HL-60/S4 treated with retinoic acid at 250 ng/mL for 4 days and 3 days (cell line): ENCODE data around the gene ZFYVE27.

Source experiments
- in situ Hi-C: fragments of 300-500 bp; cut with MboI; formaldehyde crosslinking; loops from 2 replicates; pipeline ENCODE4 v1.7.0; 2022; ENCODE audit warnings: low sequenced_read_pairs

Gene ZFYVE27

DNA sequence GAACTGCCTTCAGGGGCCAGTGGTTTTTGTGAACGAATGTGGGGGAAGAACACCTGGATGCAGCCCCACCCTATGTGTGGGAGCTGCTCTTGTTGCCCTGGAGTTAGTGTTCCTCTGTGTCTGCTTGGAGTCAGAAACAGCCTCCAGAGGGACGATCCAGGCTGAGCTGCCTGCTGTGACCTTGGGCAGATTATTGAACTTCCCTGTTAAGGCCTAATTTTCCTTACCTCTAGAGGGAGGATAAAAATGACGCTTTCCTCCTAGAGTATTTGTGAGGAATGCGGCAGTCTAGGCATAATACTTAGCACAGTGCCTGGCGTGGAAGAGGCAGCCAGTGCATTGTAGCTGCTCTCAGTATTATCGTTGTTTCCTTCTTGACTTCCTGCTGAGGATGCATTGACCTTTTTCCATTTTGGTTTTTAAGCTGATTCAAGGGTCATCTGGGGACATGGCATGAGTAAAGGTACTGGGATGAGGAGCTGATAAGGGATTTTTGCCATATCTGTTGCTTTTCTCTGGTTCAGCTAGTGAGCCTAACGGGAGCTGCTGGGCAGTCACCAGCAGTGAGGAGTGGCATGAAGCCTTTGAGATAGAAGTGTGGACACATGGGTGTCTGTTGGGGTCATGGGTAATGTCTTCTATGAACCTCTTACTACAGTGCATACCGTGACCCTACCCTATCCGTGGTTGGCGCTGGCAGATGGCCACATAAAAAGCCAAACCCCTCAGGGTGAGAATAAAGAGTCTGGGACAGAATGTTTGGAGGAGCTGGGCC lies 6.4 kb downstream of the ZFYVE27 start:
- in situ Hi-C loops: no loop called here

DNA sequence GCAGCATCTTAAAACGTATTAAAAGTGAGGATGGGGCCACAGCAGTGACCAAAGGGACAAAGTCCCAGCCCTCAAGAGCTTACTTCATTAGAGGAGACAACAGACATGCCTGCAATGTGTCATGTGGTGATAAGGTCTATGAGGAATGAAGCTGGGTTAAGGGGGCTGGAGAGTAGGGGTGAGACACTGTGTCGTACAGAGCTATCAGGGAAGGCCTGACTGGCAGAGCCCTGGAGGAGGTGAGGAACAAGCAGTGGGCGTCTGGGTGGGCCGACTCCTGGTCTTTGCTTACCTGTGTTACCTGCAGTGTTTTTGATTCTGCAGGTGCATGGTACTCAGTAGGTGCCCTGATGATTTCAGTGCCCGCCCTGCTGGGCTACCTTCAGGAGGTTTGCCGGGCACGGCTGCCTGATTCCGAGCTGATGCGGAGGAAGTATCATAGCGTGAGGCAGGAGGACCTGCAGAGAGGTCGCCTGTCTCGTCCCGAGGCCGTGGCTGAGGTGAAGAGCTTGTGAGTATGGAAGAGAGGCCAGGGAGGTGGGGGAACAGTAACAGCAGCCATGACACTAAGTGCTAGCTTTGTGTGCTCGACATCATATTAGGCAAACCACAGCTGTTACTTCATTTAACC lies 7.6 kb downstream of the ZFYVE27 start:
- in situ Hi-C loops: no loop called here

DNA sequence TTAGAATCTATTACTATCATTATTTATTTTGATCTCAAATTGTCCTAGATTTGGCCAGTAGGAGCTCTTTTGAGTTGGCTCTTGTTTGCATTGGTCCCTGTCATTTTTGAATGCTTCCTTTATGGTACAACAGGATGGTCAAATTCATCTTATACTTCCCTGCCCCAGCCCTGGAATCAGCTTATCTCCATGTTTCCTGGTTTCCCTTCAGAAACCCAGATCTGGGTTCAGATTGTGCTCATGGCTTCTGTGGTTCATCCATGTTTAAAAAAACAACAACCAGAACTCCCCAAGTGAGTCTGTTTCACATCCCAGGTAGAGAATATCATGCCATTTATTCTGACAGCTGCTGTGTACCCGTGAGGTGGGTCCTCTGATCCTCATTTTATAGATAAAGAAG lies 10.6 kb downstream of the ZFYVE27 start:
- in situ Hi-C loops: no loop called here

- in situ Hi-C loops: no loop called here
Observed at GRCh38 chr10:97748116-97748515, 11.2 kb downstream of the ZFYVE27 start.

- in situ Hi-C loops: no loop called here
Observed at GRCh38 chr10:97752956-97753355, 16.0 kb downstream of the ZFYVE27 start.

- in situ Hi-C loops: no loop called here
Observed at GRCh38 chr10:97754726-97755125, 17.8 kb downstream of the ZFYVE27 start.

DNA sequence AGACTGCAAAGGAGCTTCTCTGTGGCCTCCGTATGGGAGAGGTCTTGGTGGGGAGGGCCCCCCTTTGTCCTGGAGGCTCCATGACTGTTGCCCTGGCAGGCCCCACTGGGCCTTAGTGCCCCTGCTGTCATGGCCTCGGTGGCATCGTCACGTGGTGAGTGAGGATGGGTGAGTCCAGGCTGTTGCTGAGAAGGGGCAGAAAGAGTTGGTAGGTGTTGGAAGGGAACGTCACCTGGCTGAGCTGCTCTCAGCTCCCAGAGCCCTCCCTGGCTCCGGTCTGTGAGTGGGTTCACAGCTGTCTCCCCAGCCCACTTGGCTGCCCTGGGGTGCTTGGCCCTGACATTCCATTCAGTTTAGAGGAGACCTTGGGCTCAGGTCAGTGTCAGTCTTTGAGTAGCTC lies 18.8 kb downstream of the ZFYVE27 start:
- in situ Hi-C loops: no loop called here

DNA sequence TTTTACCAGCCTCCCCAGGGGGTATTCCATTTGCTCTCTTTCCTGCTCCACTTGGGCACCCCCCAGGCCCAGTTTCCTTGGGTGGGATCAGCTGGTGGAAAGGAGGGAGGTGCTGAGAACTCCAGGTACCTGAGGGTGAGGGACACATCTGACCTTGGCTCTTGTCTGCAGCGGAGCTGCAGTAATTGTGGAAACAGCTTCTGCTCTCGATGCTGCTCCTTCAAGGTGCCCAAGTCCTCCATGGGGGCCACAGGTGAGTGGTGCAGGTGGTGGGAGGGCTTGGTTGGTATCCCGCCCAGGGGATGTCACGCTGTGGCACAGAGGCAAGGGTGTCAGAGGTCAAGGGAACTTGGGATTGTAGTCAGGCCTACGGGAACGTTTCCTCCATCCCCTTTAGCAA lies 20.5 kb downstream of the ZFYVE27 start:
- in situ Hi-C loops: no loop called here

GRCh38 chr10:97759158-97759887 lies 22.4 kb downstream of the ZFYVE27 start:
- in situ Hi-C loops: no loop called here

DNA sequence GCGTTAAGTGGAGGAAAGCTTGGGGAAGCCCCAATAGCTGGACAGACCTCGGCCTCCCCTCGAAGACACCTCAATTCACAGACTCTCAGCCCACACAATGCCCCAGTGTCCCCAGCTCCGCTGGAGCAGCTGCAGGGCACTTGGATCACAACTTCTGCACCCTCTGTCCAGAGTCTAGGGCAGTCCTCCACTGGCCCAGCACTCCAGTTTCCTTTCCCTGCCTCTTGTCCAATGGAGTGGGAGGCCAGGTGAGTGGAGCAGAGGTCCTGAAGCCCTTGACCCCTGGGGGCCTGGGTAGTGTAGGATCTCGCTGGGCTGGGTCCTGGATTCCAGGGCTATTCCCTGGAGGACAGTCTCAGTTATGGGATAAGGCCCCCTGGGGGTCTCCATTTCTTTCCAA lies 23.0 kb downstream of the ZFYVE27 start:
- in situ Hi-C loops: no loop called here

DNA sequence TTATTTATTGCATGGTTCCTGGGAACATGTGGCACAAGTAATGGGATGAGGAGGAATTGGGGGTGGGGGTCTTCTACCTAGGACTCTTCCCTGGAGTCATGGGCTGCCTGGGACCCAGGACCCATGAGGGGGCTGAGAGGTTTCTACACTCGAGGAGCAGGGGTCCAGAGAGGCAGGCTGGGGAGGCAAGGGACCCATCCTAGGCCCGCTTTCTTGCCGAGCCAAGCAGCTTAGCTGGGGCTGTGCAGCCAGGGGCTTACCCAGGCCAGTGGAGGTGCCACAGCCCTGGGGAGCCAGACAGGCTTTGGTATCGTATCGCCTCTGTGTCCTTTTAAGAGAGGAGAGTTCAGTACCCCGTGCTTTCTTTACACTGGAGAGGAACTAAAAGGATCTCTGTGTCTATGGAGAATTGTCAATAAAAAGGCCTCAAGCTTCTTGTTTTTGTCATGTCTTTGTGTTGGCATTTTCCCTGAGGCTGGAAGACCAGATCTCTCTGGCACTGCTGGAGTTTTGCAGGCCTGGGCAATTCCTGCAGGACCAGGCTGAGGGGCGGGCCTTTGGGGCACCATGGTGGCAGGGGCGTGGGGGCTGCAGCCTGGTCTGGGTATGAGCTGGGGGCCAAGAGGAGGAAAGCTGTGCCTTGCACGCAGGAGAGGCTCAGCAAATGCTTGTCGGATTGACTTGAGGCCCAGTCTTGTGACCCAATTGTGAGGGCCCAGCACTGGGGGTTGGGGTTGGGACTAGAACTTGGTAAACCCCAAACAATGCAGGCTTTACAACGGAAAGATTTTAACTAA lies 23.7 kb downstream of the ZFYVE27 start:
- in situ Hi-C loops: no loop called here

GRCh38 chr10:97761331-97761865 lies 24.5 kb downstream of the ZFYVE27 start:
- in situ Hi-C loops: no loop called here

DNA sequence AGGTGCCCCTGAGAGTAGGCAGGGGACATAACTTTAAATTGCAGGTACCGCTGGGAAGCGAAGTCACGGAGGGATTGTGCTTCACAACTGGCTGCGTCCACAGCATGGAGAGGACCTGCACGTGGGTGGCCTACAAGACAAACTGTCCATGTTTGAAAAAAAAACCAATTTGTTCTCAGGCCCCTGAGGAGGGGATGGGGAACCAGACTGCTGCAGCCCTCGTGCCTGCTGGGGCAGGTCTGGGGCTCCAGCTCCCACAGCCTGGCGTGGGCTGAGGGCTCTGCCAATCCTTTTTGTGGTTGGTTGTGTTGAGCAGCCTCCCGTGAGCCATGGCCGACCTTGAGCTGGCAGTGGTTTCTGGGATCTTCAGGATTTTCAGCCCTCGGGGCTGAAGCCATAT lies 25.1 kb downstream of the ZFYVE27 start:
- in situ Hi-C loops: no loop called here

- in situ Hi-C loops: no loop called here
Observed at GRCh38 chr10:97762816-97763215, 25.9 kb downstream of the ZFYVE27 start.

- in situ Hi-C loops: no loop called here
Observed at GRCh38 chr10:97763411-97763810, 26.5 kb downstream of the ZFYVE27 start.

DNA sequence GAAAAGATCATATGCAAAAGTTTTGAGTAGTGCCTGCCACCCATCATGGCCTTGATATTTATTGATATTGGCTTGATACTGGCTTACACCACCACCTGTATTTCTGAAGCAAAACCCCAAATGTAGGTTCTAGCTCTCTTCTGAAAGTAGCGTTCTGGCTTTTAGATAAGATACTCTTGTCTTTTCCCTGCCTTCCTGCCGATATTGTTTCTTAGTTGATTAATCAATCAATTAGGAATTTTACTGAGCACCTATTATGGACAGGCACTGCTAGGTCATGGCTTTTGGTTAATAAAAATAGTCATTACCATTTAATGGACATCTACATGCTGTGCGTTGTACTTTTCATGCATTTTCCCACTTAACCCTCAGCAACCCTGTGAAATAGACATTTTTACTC lies 27.0 kb downstream of the ZFYVE27 start:
- in situ Hi-C loops: no loop called here

DNA sequence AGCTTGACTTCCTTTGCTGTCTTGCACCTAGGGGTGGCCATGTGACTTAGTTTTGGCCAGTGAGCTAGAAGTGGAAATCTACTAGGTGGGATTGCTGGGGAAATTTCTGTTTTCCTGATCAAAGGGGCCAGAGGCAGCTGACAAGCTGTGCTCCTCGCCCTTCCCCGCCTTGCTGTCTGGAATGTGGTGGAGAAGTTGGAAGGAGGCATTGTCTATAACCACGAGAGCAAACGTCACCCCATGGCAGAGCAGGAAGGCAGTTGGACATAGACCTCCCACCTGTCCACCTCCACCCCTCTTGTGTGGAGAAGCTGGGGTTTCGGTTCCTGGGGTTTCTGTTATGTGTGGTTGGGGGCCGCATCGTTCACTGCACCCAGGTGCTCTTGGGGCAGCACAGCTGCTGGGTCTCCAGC lies 27.6 kb downstream of the ZFYVE27 start:
- in situ Hi-C loops: no loop called here

DNA sequence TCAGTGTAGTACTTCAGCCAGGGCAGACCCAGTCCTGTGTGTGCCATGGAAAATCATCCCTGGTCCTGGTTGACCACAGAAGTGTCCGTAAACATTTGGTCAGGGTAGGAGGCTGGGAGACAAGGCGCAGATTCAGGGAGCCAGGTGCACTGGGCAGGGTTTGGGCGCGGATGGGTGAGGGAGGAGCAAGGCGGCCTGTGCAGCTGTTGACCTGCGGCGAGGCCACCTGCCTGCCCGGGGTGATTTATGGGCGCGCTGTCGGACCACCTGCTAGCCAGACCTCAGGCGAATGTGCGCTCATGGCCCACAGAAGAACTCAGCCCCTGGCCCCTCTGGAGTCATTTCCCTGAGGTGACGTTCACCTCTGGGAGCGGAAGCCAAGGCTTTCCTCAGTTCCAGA lies 28.3 kb downstream of the ZFYVE27 start:
- in situ Hi-C loops: no loop called here

DNA sequence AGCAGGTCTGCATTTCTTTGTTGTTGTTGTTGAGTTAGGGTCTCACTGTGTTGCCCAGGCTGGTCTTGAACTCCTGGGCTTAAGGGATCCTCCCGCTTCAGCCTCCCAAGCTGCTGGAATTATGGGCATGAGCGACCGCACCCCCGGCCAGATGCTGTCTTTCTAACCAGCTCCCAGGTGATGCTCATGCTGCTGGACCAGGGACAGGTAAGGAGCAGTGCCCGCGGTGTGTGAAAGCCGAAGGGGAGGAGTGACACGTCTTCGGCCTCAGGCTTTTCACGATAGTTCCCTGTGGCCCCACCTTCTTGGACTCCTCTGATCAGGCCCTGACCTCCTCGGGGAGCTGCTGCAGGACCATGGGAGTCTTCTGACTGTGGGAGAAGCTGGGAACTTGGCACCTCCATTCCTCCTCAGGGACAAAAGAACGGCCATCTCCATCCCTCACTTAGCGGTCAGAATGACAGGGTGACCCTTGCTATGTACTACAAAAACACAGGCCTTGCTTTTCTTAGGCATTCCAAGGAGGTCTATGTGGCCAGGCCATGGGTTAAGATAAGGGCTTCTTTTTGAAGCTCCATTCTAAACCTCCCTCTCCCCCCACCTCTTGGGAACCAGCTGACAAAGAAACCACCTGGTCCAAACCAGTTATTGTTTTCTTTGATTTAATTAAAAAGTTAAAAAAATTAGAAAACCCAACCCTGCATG lies 29.3 kb downstream of the ZFYVE27 start:
- in situ Hi-C loops: no loop called here
